HepG2 (cell line): ENCODE data around the gene SMTN. TPM values are rescaled to one million over a fixed set of nuclear protein-coding genes. Genes with fewer than 3 reads are reported as not detected.

Source experiments
- ARHGAP35 ChIP-seq: sonication (generic); formaldehyde crosslinking; IDR thresholded peaks from 2 replicates; pipeline ENCODE4 v1.9.0; 2022; ENCODE audit warnings: mild to moderate bottlenecking, inconsistent platforms, moderate library complexity, missing genetic modification reagents, borderline replicate concordance
- ATF3 ChIP-seq: sonication (generic); formaldehyde crosslinking; IDR thresholded peaks from 2 replicates; pipeline ENCODE4 v1.4.0; 2020; ENCODE audit warnings: missing genetic modification reagents
- BRD4 ChIP-seq: sonication (generic); formaldehyde crosslinking; IDR thresholded peaks from 2 replicates; pipeline ENCODE4 v1.4.0; 2020; ENCODE audit warnings: missing genetic modification reagents
- CC2D1A ChIP-seq: sonication (generic); formaldehyde crosslinking; IDR thresholded peaks from 2 replicates; pipeline ENCODE4 v1.8.1; 2023; ENCODE audit warnings: mild to moderate bottlenecking, missing genetic modification reagents
- IKZF1 ChIP-seq: fragments of 450-650 bp; IDR thresholded peaks from 2 replicates; pipeline ENCODE4 v1.7.1; 2016
- KDM2A ChIP-seq: sonication (generic); formaldehyde crosslinking; IDR thresholded peaks from 2 replicates; pipeline ENCODE4 v1.4.0; 2020; ENCODE audit warnings: low read depth, missing genetic modification reagents, borderline replicate concordance
- KLF12 ChIP-seq: sonication (generic); formaldehyde crosslinking; IDR thresholded peaks from 2 replicates; pipeline ENCODE4 v1.4.0; 2020; ENCODE audit warnings: missing genetic modification reagents, borderline replicate concordance
- MYC ChIP-seq: sonication (generic); formaldehyde crosslinking; IDR thresholded peaks from 2 replicates; pipeline ENCODE4 v1.9.0; 2021; ENCODE audit warnings: missing genetic modification reagents, borderline replicate concordance
- RBM39 ChIP-seq: fragments of 200-400 bp; formaldehyde crosslinking; IDR thresholded peaks from one replicate; pipeline ENCODE4 v1.6.1; 2018; ENCODE audit warnings: antibody characterized with exemption, mild to moderate bottlenecking, low read depth, low read length; ENCODE audit not compliant: poor library complexity, severe bottlenecking
- TBP ChIP-seq: sonication (generic); formaldehyde crosslinking; IDR thresholded peaks from 2 replicates; pipeline ENCODE4 v1.5.0; 2020; ENCODE audit warnings: missing genetic modification reagents
- TGIF2 ChIP-seq: IDR thresholded peaks from 2 replicates; pipeline ENCODE4 v1.6.1; 2016; ENCODE audit warnings: control low read depth, missing compliant biosample characterization
- TRIM24 ChIP-seq: sonication (generic); formaldehyde crosslinking; IDR thresholded peaks from 2 replicates; pipeline ENCODE4 v1.8.0; 2022; ENCODE audit warnings: mild to moderate bottlenecking, missing genetic modification reagents
- ZEB1 ChIP-seq: IDR thresholded peaks from 2 replicates; pipeline ENCODE4 v1.6.1; 2012; ENCODE audit warnings: mild to moderate bottlenecking, low read depth, inconsistent platforms; ENCODE audit not compliant: insufficient replicate concordance
- ZNF329 ChIP-seq: sonication (generic); formaldehyde crosslinking; IDR thresholded peaks from 2 replicates; pipeline ENCODE4 v1.9.0; 2021; ENCODE audit warnings: low read depth, mild to moderate bottlenecking, missing genetic modification reagents
- ZNF543 ChIP-seq: sonication (generic); formaldehyde crosslinking; IDR thresholded peaks from 2 replicates; pipeline ENCODE4 v1.4.0; 2020; ENCODE audit warnings: mild to moderate bottlenecking, missing genetic modification reagents
- ZNF556 ChIP-seq: sonication (generic); formaldehyde crosslinking; IDR thresholded peaks from 2 replicates; pipeline ENCODE4 v1.4.0; 2020; ENCODE audit warnings: mild to moderate bottlenecking, missing genetic modification reagents, borderline replicate concordance
- ZNF703 ChIP-seq: sonication (generic); formaldehyde crosslinking; IDR thresholded peaks from 2 replicates; pipeline ENCODE4 v1.5.1; 2020; ENCODE audit warnings: missing genetic modification reagents, mild to moderate bottlenecking, moderate library complexity, borderline replicate concordance
- ZNF713 ChIP-seq: sonication (generic); formaldehyde crosslinking; IDR thresholded peaks from 2 replicates; pipeline ENCODE4 v1.4.0; 2020; ENCODE audit warnings: mild to moderate bottlenecking, missing genetic modification reagents
- ZNF780A ChIP-seq: sonication (generic); formaldehyde crosslinking; IDR thresholded peaks from 2 replicates; pipeline ENCODE4 v1.8.0; 2022; ENCODE audit warnings: mild to moderate bottlenecking, missing genetic modification reagents, moderate library complexity
- polyA plus RNA-seq, 8 experiments: library from polyadenylated mRNA; depleted of rRNA in 3 of 8; stranded (reverse) in 7 of 8; unstranded in 1 of 8; fragments of >200 nt; fragmentation: Illumina TruSeq in 4 of 8; extraction: Trizol in 4 of 8; gene quantifications; 2 replicates each; pipeline versions ENCODE4 v1.2.1 to v1.2.3, GENCODE V29; 2011 to 2016; ENCODE audit warnings: low read depth in 4 of 8, missing spikeins in 1 of 8, mixed read lengths in 1 of 8; ENCODE audit not compliant: insufficient read depth in 1 of 8
- total RNA-seq, 5 experiments: library from RNA; depleted of rRNA; stranded (reverse); fragments of >200 nt; fragmentation: Illumina TruSeq; extraction: Trizol; gene quantifications; 2 replicates each; pipeline ENCODE4 v1.2.3, GENCODE V29; 2016; ENCODE audit warnings: low read depth in 1 of 5
- TF ChIP-seq, protein P1 (sequence below): sonication (generic); formaldehyde crosslinking; IDR thresholded peaks from 2 replicates; pipeline ENCODE4 v1.9.0; 2021; ENCODE audit warnings: missing genetic modification reagents, borderline replicate concordance
- TF ChIP-seq, protein P2 (sequence below), 2 experiments: sonication (generic) in 1 of 2; formaldehyde crosslinking in 1 of 2; IDR thresholded peaks; 2 replicates each; pipeline versions ENCODE4 v1.4.0 to v1.6.1; 2016 to 2020; ENCODE audit warnings: borderline replicate concordance in 1 of 2, low read depth in 1 of 2, mild to moderate bottlenecking in 1 of 2, missing genetic modification reagents in 1 of 2
- TF ChIP-seq, protein P3 (sequence below): sonication (generic); formaldehyde crosslinking; IDR thresholded peaks from 2 replicates; pipeline ENCODE4 v1.5.0; 2020; ENCODE audit warnings: missing genetic modification reagents

The SMTN gene
- total and polyA plus RNA-seq, 2 of the 13 experiments (the other 11 are each of a cell fraction or from before 2014, with no cell fraction given): 14.7 to 26.1 TPM

GRCh38 chr22:31055635-31056159, 25.4 kb upstream of the SMTN start (continued):
- TF ChIP-seq IKZF1 (no peak), RBM39 (peak; percentile 60), ATF3 (CRISPR knock-in tag) (peak; percentile 100), ZEB1 (no peak), TRIM24 (peak; percentile 91; the same call in 1 of the 2 replicates), ZNF556 (CRISPR knock-in tag) (peak; percentile 94; the same call in 1 of the 2 replicates), BRD4 (CRISPR knock-in tag) (0 out of 2 replicates have a peak, but pooled peaks have one; percentile 40), ZNF703 (peak; percentile 66; the same call in 1 of the 2 replicates), CC2D1A (no peak), MYC (CRISPR knock-in tag) (peak; percentile 78; the same call in 1 of the 2 replicates), ZNF713 (CRISPR knock-in tag) (no peak), KDM2A (CRISPR knock-in tag) (peak; percentile 88), KLF12 (CRISPR knock-in tag) (no peak), ZNF780A (CRISPR knock-in tag) (no peak), ZNF543 (peak; percentile 28; the same call in 1 of the 2 replicates), ARHGAP35 (no peak), ZNF329 (CRISPR knock-in tag) (no peak), TGIF2 (CRISPR knock-in tag) (peak; percentile 84; the same call in 1 of the 2 replicates), TBP (CRISPR knock-in tag) (no peak)
- TF ChIP-seq, protein P1, sequence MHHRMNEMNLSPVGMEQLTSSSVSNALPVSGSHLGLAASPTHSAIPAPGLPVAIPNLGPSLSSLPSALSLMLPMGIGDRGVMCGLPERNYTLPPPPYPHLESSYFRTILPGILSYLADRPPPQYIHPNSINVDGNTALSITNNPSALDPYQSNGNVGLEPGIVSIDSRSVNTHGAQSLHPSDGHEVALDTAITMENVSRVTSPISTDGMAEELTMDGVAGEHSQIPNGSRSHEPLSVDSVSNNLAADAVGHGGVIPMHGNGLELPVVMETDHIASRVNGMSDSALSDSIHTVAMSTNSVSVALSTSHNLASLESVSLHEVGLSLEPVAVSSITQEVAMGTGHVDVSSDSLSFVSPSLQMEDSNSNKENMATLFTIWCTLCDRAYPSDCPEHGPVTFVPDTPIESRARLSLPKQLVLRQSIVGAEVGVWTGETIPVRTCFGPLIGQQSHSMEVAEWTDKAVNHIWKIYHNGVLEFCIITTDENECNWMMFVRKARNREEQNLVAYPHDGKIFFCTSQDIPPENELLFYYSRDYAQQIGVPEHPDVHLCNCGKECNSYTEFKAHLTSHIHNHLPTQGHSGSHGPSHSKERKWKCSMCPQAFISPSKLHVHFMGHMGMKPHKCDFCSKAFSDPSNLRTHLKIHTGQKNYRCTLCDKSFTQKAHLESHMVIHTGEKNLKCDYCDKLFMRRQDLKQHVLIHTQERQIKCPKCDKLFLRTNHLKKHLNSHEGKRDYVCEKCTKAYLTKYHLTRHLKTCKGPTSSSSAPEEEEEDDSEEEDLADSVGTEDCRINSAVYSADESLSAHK (CRISPR knock-in tag): no peak
- TF ChIP-seq, protein P2, sequence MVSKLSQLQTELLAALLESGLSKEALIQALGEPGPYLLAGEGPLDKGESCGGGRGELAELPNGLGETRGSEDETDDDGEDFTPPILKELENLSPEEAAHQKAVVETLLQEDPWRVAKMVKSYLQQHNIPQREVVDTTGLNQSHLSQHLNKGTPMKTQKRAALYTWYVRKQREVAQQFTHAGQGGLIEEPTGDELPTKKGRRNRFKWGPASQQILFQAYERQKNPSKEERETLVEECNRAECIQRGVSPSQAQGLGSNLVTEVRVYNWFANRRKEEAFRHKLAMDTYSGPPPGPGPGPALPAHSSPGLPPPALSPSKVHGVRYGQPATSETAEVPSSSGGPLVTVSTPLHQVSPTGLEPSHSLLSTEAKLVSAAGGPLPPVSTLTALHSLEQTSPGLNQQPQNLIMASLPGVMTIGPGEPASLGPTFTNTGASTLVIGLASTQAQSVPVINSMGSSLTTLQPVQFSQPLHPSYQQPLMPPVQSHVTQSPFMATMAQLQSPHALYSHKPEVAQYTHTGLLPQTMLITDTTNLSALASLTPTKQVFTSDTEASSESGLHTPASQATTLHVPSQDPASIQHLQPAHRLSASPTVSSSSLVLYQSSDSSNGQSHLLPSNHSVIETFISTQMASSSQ (IDR thresholded peaks at IDR 0.05; ENCODE audit: low read depth): peak; percentile 59
- TF ChIP-seq, protein P2 (CRISPR knock-in tag; IDR thresholded peaks at IDR 0.05; ENCODE audit: borderline replicate concordance): peak; percentile 79; the same call in 1 of the 2 replicates
- TF ChIP-seq, protein P3, sequence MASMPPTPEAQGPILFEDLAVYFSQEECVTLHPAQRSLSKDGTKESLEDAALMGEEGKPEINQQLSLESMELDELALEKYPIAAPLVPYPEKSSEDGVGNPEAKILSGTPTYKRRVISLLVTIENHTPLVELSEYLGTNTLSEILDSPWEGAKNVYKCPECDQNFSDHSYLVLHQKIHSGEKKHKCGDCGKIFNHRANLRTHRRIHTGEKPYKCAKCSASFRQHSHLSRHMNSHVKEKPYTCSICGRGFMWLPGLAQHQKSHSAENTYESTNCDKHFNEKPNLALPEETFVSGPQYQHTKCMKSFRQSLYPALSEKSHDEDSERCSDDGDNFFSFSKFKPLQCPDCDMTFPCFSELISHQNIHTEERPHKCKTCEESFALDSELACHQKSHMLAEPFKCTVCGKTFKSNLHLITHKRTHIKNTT (CRISPR knock-in tag): no peak
